Osteoblast (primary cell): ENCODE data around the gene ABTB1. TPM values are rescaled to one million over a fixed set of nuclear protein-coding genes. Genes with fewer than 3 reads are reported as not detected.

Source experiments
- DNase-seq: peaks from one replicate; pipeline ENCODE4 v3.0.0; 2011; ENCODE audit warnings: low spot score, mixed read lengths; ENCODE audit not compliant: insufficient read length; ENCODE audit errors: missing footprints
- H2AFZ ChIP-seq: 2 replicates; pipeline ENCODE4 v1.6.0; 2011; ENCODE audit warnings: mild to moderate bottlenecking, low read length
- H3K27ac ChIP-seq: 2 replicates; pipeline ENCODE4 v1.5.1; 2011; ENCODE audit warnings: mild to moderate bottlenecking, low read depth, low read length, moderate library complexity
- H3K27me3 ChIP-seq: 2 replicates; pipeline ENCODE4 v1.6.0; 2012; ENCODE audit warnings: mild to moderate bottlenecking, control low read depth, inconsistent platforms, low read length, moderate library complexity; ENCODE audit not compliant: insufficient read depth
- H3K36me3 ChIP-seq: 2 replicates; pipeline ENCODE4 v1.5.1; 2011; ENCODE audit warnings: mild to moderate bottlenecking, low read length, control low read depth, moderate library complexity; ENCODE audit not compliant: insufficient read depth
- H3K4me1 ChIP-seq: 2 replicates; pipeline ENCODE4 v1.5.1; 2011; ENCODE audit warnings: mild to moderate bottlenecking, low read length, control low read depth, moderate library complexity; ENCODE audit not compliant: insufficient read depth
- H3K4me2 ChIP-seq: 2 replicates; pipeline ENCODE4 v1.6.0; 2011; ENCODE audit warnings: mild to moderate bottlenecking, low read length; ENCODE audit not compliant: insufficient read depth
- H3K4me3 ChIP-seq: fragments of 200-600 bp; sonication (generic); 3 replicates; pipeline ENCODE4 v1.5.1; 2012; ENCODE audit warnings: mild to moderate bottlenecking, low read length, inconsistent platforms; ENCODE audit not compliant: insufficient read depth
- H3K79me2 ChIP-seq: 2 replicates; pipeline ENCODE4 v1.6.0; 2012; ENCODE audit warnings: mild to moderate bottlenecking, low read length, control low read depth, inconsistent platforms; ENCODE audit not compliant: insufficient read depth
- H3K9me3 ChIP-seq: 2 replicates; pipeline ENCODE4 v1.5.1; 2011; ENCODE audit warnings: low read depth, low read length, control low read depth
- H4K20me1 ChIP-seq: 2 replicates; pipeline ENCODE4 v1.6.0; 2012; ENCODE audit warnings: mild to moderate bottlenecking, low read length, control low read depth; ENCODE audit not compliant: insufficient read depth
- CTCF ChIP-seq: IDR thresholded peaks from 2 replicates; pipeline ENCODE4 v1.5.1; 2011; ENCODE audit warnings: mild to moderate bottlenecking, low read depth, low read length, moderate library complexity; ENCODE audit errors: extremely low read depth
- total RNA-seq: library from RNA; depleted of rRNA; stranded (reverse); fragments of >200 nt; gene quantifications from 2 replicates; pipeline ENCODE4 v1.2.3, GENCODE V29; 2012

The ABTB1 gene
- total RNA-seq, 1 donor: 17.7 TPM

- Histone ChIP-seq H3K4me2 (peak overlapping the region; percentile 66), H3K36me3 (peaks cover 7% of the 10 kb centered on the region), H3K4me1 (peaks cover 25% of the 10 kb centered on the region), H2AFZ (peak overlapping the region; percentile 62), H3K4me3 (no peak overlapping the region), H3K27ac (peak overlapping the region; percentile 86), H3K79me2 (no peaks in the 10 kb centered on the region), H4K20me1 (no peaks in the 10 kb centered on the region), H3K9me3 (no peaks in the 10 kb centered on the region), H3K27me3 (no peaks in the 10 kb centered on the region)
- peak; percentile 93 for DNase-seq
- no peak for TF ChIP-seq CTCF
Measured at GRCh38 chr3:127690106-127690505, 17.4 kb downstream of the ABTB1 start.

GRCh38 chr3:127690823-127691452 lies 18.2 kb downstream of the ABTB1 start:
- Histone ChIP-seq H4K20me1 (no peaks in the 10 kb centered on the region), H3K79me2 (no peaks in the 10 kb centered on the region), H3K9me3 (no peaks in the 10 kb centered on the region), H3K4me1 (peaks cover 25% of the 10 kb centered on the region), H3K36me3 (peaks cover 7% of the 10 kb centered on the region), H3K4me3 (no peak overlapping the region), H2AFZ (peak overlapping the region; percentile 50), H3K4me2 (peak overlapping the region; percentile 66), H3K27ac (peak overlapping the region; percentile 86), H3K27me3 (no peaks in the 10 kb centered on the region)
- DNase-seq: peak; percentile 47
- TF ChIP-seq CTCF: peak; percentile 74

- Histone ChIP-seq H3K79me2 (no peaks in the 10 kb centered on the region), H3K4me1 (peaks cover 27% of the 10 kb centered on the region), H2AFZ (no peak overlapping the region), H4K20me1 (no peaks in the 10 kb centered on the region), H3K4me2 (no peak overlapping the region), H3K9me3 (no peaks in the 10 kb centered on the region), H3K36me3 (peaks cover 7% of the 10 kb centered on the region), H3K27me3 (no peaks in the 10 kb centered on the region), H3K4me3 (no peak overlapping the region), H3K27ac (peak overlapping the region; percentile 86)
- peak; percentile 36 for DNase-seq
- no peak for TF ChIP-seq CTCF
Measured at GRCh38 chr3:127691489-127691888, 18.7 kb downstream of the ABTB1 start.

- H4K20me1 ChIP-seq: no peaks in the 10 kb centered on the region
- H3K79me2 ChIP-seq: no peaks in the 10 kb centered on the region
- DNase-seq: no peak
- H2AFZ ChIP-seq: no peak overlapping the region
- H3K9me3 ChIP-seq: no peaks in the 10 kb centered on the region
- peaks cover 7% of the 10 kb centered on the region for H3K36me3 ChIP-seq
- TF ChIP-seq CTCF: no peak
- peaks cover 32% of the 10 kb centered on the region for H3K4me1 ChIP-seq
- no peak overlapping the region for H3K27ac ChIP-seq
- no peaks in the 10 kb centered on the region for H3K27me3 ChIP-seq
- no peak overlapping the region for H3K4me3 ChIP-seq
- no peak overlapping the region for H3K4me2 ChIP-seq
Measured at GRCh38 chr3:127691974-127692373, 19.2 kb downstream of the ABTB1 start.
